NCI-H2107 treated with DMSO at 0.1 percent for 48 hours (cell line): ENCODE data around the gene RXRB.
"Not testable (repeated sequence)": the region's sequence is repeated elsewhere in the genome, so short reads cannot be mapped to it uniquely, and the experiment has no call there.

Experiments
- DNase-seq: peaks from one replicate; lab custom pipeline; 2025; ENCODE audit not compliant: unreplicated experiment; lab: John Stamatoyannopoulos, UW

Gene RXRB

GRCh38 chr6:33200219-33201146, at the start of gene RXRB, which contains the start of gene SLC39A7:
Gene RXRB, minus strand, starts transcription at chr6:33200665. Its CDS starts 189 bp downstream, at chr6:33200476.
Gene SLC39A7, plus strand, starts transcription at chr6:33200867. Its CDS starts 379 bp downstream, at chr6:33201246.
- peak; percentile 81 for DNase-seq

- no peak for DNase-seq
Observed at GRCh38 chr6:33249732-33250630, 49.5 kb upstream of the RXRB start.

DNA sequence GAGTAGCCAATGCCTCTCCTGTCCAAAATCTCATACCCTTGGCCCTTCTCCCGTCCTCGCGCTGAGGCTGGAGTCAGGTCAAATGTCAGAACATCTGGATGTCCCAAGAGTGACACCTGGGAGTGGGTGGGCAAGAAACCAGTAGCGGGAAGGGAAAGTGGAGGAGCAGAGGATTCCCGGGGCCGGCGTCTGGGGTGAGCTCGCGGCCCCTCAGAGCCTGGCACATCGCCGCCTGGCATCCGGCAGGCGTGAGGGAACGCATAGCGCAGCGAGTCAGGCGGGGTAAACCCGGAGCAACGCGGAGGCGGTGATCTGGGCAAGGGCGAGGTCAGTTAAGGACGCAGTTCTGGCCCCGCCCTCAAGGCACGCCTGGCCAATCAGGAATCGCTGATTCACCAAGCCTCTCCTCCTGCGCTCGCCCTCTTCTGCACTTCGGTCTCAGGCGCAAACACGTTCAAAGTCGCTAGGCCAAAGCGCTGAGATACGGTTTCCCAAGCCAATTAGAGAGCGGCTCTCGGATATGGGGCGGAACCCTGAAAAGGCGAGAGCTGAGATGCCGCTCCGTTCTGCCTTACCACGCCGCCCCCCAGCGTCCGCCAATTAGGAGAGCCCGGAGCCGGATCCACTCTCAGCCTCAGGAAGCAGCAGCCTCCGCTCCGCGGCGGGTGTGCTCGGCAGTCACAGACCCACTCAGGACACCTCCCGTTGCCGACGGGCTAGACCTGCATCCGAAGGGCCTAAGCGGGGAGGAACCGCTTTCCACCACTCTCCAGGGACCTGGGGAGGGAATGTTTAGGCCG, 48.7 kb upstream of the RXRB start:
- DNase-seq = peak; percentile 88

- no peak for DNase-seq
Observed at GRCh38 chr6:33248643-33248931, 48.1 kb upstream of the RXRB start.

- DNase-seq = peak; percentile 63
Observed at GRCh38 chr6:33247977-33248642, 47.6 kb upstream of the RXRB start.

GRCh38 chr6:33243476-33243875, 43.0 kb upstream of the RXRB start:
- no peak for DNase-seq

DNA sequence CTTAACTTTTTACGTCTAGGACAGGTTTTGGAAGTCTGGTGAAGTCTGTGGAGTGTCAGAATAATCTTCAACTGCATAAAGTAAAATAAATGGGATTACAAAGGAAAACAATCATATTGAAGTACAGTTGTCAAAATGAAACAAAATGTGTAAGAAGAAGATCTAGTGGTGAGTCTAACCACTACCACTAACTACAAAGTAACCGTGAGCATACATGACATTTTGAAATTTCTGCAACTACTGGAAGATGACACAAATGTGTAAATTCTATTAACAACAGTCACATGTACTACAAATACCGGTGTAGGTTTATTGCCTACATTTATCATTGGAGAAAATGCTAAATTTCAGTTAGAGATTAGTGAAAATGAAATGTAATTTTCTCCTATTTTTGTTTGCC, 41.5 kb upstream of the RXRB start:
- no peak for DNase-seq

DNA sequence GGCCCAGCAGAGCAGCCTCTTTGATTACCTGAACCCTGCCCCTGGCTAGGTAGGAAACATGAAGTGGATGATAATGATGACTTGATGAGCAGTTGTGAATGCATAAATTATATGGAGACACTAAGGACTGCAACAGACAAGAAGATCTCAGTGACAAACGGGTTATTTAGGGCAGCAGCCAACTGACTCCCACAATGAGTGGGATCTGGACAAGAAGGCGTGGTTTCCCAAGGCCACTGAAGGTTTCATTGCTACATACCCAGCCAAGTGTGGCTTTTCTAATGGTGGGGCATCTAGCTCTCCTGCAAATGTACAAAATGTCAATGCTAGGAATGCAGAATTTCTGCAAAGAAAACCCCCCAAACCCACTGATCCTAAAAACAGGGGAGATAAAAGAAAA, 37.3 kb upstream of the RXRB start:
- DNase-seq = no peak

DNA sequence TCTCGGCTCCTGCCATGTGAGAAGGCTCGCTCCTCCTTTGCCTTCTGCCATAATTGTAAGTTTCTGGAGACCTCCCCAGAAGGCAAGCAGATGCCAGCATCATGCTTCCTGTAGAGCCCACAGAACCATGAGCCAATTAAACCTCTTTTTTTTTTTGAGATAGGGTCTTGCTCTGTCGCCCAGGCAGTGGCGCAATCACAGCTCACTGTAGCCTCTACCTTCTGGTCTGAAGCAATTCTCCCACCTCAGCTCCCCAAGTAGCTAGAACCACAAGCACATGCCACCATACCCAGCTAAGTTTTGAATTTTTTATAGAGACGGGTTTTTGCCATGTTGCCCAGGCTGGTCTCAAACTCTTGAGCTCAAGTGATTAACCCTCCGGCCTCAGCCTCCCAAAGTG, 36.4 kb upstream of the RXRB start:
- no peak for DNase-seq

DNA sequence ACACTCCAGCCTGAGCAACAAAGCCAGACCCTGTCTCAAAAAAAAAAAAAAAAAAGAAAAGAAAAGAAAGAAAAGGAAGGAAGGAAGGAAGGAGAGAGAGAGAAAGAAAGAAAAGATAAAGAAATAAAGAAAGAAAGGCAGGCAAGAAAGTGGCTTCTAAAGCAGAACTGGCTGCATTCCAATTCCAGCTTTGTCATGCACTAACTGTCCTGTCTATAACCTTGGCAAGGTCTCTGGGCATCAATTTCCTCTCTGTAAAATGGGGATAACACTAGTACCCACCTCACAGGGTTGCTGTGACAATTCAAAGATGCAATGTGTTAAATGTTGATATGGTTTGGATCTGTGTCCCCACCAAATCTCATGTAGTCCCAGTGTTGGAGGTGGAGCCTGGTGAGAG, 35.9 kb upstream of the RXRB start:
- DNase-seq = no peak

DNA sequence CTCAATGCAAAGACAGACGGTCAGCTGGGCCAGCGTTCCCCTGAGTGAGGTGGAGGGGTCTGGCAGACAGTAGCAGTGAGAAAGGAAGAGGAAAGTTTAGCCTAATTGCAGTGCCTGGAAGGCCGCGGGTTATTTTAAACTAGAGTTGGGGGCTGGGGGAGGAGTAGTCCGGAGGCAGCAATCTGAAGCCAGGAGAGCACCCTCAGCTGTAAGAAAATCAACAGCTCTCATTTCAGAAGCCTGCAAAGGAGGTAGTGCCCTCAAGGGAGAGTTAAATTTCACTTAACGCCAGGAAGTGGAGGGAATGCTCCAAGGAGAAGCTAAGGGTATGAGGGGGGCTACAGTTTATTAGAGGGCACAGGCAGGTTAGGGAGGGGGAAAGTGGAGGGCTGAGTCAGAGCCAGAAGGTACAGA, 34.8 kb upstream of the RXRB start:
- peak; percentile 47 for DNase-seq

- not testable (repeated sequence) for DNase-seq
Observed at GRCh38 chr6:33226503-33227120, 26.1 kb upstream of the RXRB start.

GRCh38 chr6:33217681-33218080, 17.2 kb upstream of the RXRB start:
- no peak for DNase-seq

DNA sequence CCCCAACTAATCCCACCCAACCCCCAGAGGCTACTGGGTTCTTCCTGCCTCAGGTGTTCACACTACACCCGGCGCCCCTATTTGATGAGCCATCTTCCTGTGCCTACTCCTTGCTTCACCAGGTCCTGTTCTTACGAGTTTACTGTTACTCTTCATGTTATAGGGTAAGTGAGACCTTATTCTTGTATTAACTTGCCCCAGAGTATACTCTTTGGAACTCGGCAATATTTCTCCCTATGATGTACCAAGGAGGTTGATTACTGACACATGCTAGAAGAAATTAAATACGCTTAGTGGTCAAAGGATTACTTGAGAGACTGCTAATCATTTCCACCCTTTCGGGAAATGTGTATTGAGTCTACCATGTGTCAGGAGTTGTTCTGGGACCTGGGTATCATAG, 16.8 kb upstream of the RXRB start:
- no peak for DNase-seq

- no peak for DNase-seq
Observed at GRCh38 chr6:33216117-33216649, 15.7 kb upstream of the RXRB start.

GRCh38 chr6:33215271-33216116, 15.0 kb upstream of the RXRB start:
- no peak for DNase-seq

DNA sequence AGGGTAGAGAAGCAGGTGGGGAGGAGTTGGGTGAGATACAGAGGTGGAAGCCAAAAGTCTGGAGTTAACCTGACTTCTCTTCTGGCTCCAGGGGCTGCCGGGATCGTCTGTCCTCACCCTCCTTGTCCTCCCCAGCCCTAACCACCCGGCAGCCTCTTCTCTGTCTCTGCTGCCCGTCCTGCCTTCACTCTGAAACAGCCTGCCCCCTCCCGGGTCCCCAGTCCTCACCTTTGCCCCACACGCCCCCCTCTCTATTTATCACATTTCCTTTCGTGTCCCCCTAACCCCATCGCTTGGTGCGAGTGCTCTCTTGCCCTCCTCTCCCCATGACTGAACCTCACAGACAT, 13.5 kb upstream of the RXRB start:
- DNase-seq = no peak

- DNase-seq = no peak
Observed at GRCh38 chr6:33213166-33213988, 12.9 kb upstream of the RXRB start.
